ENCODE results near the gene ADAD2.

Gene ADAD2

DNA sequence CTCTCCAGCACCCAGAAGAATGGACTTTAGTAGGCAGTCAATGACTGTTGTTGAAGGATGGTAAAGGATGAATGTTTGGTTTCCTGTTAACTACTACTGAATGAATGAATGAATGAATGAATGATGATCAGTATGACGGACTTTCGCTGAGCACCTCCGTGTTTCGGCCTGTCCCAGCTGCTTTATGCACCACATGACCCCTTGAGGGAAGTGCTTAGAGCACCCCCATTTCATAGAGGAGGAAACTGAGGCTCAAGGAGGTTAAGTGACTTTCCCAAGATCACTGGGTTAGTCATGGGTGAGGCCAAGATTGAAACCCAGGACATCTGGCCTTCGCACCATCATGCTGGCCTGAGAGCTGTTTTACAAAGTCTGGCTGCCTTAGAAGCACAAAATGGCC is 42.0 kb downstream of the ADAD2 start:
- DNase-seq (ENCODE audit: insufficient read length, low spot score), result no peak
- FAIRE-seq, result no peak
- no peak for TF ChIP-seq POLR2A (IDR thresholded peaks at IDR 0.05; ENCODE audit: low read depth, low read length)

DNA sequence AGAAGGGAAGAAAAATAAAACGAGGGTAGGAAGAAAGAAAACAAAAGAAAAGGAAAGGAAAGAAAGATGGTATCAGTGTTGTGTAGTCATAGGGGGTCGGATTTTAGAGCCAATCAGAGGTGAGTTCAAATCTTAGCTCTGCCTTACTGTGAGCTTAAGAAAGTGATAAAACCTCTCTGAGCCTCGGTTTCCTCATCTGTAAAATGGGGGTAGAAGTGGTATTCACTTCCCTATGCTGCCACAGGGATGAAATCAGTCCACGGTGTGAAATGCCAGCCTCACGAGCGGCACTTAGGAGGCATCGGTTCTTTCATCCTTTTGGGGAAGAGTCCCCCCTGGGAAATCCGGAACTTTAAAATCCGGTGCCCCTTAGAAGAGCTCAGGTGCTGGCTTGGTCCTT is 42.8 kb downstream of the ADAD2 start:
- DNase-seq (ENCODE audit: insufficient read length, low spot score) (no peak), FAIRE-seq (no peak)
- TF ChIP-seq POLR2A (IDR thresholded peaks at IDR 0.05; ENCODE audit: low read depth, low read length), result no peak

DNA sequence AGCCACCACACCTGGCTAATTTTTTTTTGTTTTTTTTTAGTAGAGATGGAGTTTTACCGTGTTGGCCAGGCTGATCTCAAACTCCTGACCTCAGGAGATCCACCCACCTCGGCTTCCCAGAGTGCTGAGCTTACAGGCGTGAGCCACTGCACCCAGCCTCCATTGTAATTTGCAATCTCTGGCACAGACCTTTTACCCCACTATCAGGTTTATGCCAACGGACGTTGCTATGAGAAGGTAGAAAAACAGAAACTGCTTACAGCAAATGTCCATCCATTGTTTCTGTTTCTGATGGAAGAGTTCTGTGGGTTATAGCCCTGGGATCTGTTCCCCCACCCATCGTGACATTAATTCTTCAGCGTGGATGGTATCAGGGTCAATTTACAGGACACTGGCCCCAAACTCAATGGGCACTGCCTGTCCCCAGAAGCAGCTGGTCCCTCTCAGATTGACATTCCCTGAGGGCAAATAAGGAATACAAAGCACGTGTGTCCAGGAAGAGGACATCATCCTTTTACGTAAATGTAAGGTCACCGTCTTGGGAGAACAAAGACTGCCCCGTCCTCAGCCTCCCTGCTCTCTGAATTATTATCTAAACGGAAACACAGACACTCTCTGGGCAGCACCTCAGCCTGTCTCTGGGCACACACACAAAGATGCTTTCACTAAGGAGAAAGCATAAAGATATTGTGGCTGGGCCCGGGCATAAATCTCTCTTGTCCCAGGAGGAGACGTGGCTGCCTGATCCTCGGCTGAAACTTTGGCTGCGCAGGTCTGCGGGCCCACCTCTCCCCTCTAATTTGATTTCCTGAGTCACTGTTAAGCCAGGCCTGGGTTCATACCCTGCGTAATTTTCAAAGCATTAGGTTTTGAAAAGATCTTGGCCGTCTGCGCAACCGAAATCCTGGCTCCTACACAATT is 43.6 kb downstream of the ADAD2 start:
- FAIRE-seq, result no peak
- TF ChIP-seq POLR2A (IDR thresholded peaks at IDR 0.05; ENCODE audit: low read depth, low read length), result no peak
- DNase-seq (ENCODE audit: insufficient read length, low spot score), result no peak

DNA sequence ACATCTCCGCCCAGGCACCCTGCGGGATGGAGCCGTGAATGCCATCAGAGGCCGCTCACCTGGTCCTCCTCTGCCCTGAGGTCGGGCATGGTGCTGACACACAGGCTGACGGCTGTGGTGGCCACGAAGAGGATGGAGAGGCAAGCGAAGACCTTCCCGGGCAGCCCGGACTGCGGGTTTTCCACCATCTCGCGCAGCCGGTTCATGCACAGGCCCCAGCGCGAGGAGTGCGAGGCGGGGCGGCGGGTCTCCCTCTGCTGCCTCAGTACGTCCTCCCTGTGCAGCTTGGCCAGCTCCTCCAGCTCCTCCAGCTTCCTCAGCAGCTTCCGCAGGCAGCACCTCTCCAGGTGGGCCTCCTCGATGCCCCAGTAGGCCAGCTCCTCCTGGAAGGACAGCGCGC is 45.7 kb downstream of the ADAD2 start:
- no peak for FAIRE-seq
- TF ChIP-seq POLR2A (IDR thresholded peaks at IDR 0.05; ENCODE audit: low read depth, low read length), result no peak
- no peak for DNase-seq (ENCODE audit: insufficient read length, low spot score)

DNA sequence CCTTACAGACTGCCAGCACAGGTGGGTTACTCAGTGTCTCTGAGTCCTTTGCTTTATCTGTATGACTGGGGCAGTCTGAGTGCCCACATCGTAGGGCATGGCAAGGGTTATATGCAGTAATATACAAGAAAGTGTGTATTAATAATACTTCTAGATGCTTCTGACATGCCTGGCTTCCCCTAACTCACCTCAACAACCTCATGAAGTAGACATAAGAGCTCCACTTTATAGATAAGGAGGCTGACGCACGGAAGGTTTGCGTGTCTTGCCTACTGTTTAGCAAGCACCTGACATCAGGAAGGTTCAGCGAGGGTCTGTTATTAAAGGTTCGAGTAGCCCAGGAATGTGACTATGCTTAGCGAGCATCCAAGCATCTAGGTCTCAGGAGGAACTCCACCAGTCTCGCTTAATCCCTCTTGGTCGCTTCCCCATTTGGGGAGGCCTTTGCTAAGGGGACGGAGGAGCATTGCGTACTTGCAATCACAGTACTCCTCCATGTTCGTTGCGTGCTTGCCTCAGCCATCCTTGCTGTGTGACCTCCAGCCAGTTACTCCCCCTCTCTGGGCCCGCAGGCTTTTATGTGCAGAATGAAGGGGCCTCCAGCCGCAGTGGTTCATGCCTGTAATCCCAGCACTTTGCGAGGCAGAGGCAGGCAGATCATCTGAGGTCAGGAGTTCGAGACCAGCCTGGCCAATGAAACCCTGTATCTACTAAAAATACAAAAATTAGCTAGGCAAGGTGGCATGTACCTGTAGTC is 47.2 kb downstream of the ADAD2 start:
- no peak for TF ChIP-seq POLR2A (IDR thresholded peaks at IDR 0.05; ENCODE audit: low read depth, low read length)
- no peak for FAIRE-seq
- DNase-seq (ENCODE audit: insufficient read length, low spot score), result no peak

DNA sequence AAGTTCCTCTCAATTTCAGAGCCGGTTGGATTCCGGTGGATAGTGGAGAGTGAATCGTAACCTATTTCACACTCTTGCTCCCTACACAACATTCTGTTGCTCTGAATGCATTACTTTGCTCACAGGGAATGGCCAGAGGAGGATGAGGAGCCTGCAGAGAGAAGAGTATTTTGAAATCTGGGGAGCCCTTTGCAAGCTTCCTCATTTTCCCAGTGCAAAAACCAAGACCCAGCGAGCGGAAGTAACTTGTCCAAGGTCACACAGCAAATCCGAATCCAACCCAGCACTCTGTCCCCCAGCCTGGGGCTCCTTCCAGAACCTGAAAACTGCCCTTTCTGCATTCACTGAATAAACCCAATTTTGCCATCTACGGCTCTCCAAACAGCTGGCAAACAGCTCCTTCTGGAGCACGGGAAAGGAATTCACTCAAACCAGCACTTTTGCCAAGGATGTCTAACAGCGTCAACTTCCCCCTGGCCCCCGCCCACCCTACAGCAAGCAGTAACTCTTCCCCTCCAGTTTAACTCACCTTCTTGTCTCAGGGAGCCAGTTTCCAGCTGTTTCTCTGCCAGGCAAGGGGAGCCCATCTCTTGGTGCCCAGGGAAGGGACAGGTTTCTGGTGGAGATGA is 48.3 kb downstream of the ADAD2 start:
- FAIRE-seq (no peak), DNase-seq (ENCODE audit: insufficient read length, low spot score) (no peak)
- no peak for TF ChIP-seq POLR2A (IDR thresholded peaks at IDR 0.05; ENCODE audit: low read depth, low read length)

DNA sequence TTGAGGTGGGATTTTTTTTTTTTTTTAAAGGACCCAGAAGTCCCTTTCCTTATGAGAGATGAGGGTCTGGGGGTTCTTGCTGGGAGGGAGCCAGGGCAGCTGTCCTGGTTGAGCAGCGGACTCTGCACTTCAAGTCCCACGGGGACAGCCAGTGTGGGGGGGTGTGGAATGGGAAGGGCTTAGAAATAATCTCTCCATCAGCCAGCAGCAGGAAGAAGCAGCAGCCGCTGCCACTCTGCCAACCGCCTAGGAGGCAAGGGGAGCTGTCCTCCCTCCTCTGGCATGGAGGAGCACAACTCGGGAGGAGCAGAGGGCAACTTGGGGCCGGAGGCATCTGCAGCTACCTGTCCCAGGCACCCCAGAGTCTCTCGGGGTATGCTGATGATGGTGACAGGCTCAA is 49.0 kb downstream of the ADAD2 start, which contains the start of gene KCNG4:
Gene KCNG4, minus strand, starts transcription at position 104 of the 400 bp plus-strand sequence. CDS start 2,527 bp downstream, outside the sequence.
- DNase-seq (ENCODE audit: insufficient read length, low spot score) (no peak), FAIRE-seq (no peak)
- no peak for TF ChIP-seq POLR2A (IDR thresholded peaks at IDR 0.05; ENCODE audit: low read depth, low read length)

DNA sequence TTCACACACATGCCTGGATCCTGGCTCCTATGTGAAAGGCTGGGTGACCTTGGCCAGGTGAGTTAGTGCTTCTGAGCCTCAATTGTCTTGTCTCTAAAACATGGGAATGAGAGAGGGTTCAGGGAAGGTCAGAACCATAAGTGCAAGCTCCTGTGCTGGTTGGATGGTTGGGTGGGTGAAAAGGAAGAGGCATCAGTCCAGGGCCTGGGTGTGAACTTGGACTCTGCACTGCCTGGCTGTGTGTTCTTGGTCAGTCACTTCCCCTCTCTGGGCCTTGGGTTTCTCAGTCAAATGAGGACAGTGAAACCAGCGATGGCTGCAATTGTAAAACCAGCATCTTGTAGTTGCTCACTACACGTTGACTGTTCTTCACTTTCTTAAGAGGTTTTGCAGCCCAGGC is 49.5 kb downstream of the ADAD2 start:
- no peak for DNase-seq (ENCODE audit: insufficient read length, low spot score)
- FAIRE-seq, result no peak
- no peak for TF ChIP-seq POLR2A (IDR thresholded peaks at IDR 0.05; ENCODE audit: low read depth, low read length)

DNA sequence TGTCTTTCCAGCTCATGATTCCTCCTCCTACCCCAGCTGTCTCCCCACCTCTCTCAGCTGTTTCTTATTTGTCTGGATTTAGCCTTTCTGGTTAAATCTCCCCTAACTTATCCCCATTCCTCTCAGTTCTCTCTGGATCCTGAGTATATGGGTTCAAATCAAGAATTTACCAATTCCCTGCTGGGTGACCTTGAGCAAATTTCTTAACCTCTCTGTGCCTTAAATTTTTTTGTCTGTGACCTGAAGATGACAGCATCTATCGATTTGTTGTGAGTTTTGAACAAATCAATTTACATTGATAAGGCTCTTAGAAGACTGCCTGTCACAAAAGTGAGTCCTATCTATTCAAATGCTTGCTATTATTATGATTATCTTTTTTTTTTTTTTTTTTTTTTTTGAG is 50.8 kb downstream of the ADAD2 start:
- DNase-seq (ENCODE audit: insufficient read length, low spot score) (no peak), FAIRE-seq (no peak)
- TF ChIP-seq POLR2A (IDR thresholded peaks at IDR 0.05; ENCODE audit: low read depth, low read length), result no peak

DNA sequence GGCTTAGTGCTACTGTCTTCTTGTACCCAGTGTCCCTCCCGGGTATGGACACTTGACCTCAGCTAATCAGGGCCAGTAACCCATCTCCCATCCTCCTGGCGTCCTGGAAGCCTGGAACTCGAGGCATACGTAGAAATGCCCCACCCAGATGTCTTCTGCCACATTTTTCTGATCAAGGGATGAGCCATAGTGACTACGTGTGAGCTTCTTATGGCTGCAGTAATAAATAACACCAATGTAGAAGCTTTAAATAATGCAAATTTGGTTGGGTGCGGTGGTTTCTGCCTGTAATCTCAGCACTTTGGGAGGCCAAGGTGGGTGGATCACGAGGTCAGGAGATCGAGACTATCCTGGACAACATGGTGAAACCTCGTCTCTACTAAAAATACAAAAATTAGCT is 51.9 kb downstream of the ADAD2 start:
- DNase-seq (ENCODE audit: insufficient read length, low spot score) (no peak), FAIRE-seq (no peak)
- TF ChIP-seq POLR2A (IDR thresholded peaks at IDR 0.05; ENCODE audit: low read depth, low read length), result no peak

DNA sequence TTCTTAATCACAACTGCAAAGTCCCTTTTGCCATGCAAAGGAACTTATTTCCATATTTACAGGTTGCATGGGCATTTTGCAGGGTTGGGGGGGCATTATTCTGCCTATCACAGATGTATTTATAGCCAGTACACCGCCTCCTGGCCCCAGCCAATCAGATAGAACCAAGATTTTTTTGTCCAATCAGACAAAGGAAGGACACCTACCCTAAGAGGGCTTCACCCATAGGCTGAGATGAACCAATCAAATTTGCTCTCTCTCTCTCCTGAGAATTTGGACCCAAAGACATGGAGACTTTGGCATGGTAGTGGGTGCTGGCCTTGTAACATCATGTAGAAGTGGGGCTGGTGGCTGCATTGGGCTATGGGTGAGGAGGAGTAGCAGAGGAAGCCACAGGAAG is 52.8 kb downstream of the ADAD2 start:
- DNase-seq (ENCODE audit: insufficient read length, low spot score), result no peak
- FAIRE-seq, result no peak
- no peak for TF ChIP-seq POLR2A (IDR thresholded peaks at IDR 0.05; ENCODE audit: low read depth, low read length)

DNA sequence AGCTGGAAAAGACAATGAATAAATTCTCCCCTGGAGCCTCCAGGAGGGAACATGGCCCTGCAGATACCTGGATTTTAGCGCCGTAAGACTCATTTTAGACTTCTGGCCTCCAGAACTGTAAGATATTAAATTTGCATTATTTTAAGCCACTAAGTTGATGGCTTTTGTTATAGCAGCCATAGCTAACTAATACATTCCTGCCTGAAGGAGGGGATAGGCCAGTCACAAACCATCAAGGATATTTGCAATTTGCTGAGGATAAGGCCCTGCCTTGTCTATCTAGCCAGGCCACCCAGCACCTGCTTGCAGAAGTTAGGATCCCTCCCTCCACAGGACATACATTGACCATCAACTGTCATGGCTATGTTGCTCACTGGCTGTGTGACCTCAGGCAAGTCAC is 53.8 kb downstream of the ADAD2 start:
- TF ChIP-seq POLR2A (IDR thresholded peaks at IDR 0.05; ENCODE audit: low read depth, low read length), result no peak
- DNase-seq (ENCODE audit: insufficient read length, low spot score), result no peak
- no peak for FAIRE-seq

DNA sequence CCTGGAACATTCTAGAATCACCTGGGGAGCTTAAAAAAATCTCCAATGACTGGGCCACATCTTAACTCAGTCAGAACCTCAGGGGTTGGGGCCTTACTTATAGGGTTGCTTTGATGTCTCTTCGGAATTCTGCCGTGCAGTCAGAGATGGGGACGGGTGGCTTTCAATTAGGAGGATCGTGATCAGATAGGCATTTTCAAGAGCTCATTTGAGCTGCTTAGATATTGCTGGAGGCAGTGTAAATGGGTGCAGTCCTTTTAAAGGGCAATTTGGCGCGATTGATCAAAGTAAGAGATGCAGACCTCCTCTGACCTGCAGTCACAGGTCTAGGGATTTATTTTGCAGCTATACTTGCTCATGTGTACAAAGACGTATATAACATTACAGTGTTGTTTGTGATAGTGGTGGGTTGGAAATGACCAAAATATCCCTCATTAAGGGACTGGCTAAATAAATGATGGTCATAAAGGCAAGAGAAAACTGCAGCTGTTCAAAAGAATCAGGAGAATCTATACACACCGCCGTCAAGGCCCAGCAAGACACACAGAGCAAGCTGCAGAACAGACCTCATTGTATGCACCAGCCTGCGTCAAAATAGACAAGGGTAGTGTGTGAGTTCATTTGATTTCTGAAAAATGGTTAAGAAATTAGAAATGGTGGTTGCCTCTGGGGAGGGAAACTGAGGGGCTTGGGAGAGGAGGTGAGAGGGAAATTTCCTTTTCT is 55.2 kb downstream of the ADAD2 start:
- no peak for FAIRE-seq
- no peak for DNase-seq (ENCODE audit: insufficient read length, low spot score)
- no peak for TF ChIP-seq POLR2A (IDR thresholded peaks at IDR 0.05; ENCODE audit: low read depth, low read length)

DNA sequence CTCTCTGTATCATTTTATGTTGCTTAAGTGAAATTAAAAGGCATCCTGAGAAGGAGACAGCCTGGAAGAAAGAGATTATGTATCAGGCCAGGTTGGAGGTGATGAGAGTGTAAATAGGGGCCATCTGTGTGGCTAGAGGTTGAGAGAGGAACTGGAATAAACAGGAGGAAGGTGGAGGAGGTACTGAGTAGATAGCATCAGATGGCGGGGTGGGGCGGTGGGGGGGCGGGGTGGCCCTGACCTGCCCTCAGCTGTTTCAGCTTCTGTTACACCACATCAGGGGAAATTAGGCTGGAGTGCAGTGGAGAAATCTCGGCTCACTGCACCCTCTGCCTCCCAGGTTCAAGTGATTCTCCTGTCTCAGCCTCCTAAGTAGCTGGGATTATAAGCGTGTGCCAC is 55.7 kb downstream of the ADAD2 start:
- DNase-seq (ENCODE audit: insufficient read length, low spot score) (no peak), FAIRE-seq (no peak)
- no peak for TF ChIP-seq POLR2A (IDR thresholded peaks at IDR 0.05; ENCODE audit: low read depth, low read length)

All from H54 (cell line).